NCI-H2196 (cell line): ENCODE results near the gene HSD11B2.
"Not testable (repeated sequence)": the region's sequence is repeated elsewhere in the genome, so short reads cannot be mapped to it uniquely, and the experiment has no call there.

ENCODE experiments used
- DNase-seq: peaks from one replicate; lab custom pipeline; 2025; ENCODE audit not compliant: unreplicated experiment; lab: John Stamatoyannopoulos, UW

HSD11B2 gene

DNA sequence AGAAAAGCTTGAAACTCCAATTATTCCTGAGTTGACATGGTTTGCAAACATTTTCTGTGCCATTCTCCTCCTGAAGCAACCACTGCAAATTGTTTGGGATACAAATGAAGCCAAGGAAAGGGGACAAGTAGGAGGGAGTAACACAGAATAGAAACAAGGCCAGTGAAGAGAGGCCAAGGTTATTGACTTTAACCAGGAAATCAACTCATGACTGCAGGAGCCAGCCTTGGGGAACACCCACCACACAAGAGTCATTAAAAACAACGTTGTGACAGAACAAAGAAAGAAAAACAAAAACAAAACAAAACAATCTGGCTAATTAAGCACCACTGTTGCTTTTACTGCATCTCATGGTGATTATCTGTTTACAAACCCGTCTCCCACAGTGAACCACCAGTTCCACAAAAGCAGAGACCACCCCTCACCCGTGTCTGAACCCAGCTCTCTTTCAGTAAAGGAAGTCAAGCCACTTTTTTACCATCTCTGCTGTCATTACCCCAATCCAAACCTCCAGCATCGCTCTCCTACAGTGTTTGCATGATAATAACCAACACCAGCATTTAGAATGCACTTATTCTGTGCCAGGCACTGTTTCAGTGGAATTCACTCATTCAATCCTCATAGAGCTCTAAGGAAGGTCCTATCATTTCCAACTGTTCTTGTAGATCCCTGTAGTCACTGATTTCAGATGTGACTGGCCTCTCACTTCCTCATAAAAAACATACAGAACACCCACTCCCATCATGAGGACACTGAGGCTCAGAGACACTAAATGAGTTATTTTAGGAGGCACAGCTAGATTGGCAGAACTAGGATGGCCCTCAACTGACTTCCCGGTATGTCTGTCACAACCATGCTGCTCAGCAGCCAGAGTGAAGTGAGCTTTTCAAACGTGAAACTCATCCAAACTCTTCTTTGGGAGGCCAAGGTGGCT, 16.7 kb upstream of the HSD11B2 start:
- DNase-seq: no peak

DNA sequence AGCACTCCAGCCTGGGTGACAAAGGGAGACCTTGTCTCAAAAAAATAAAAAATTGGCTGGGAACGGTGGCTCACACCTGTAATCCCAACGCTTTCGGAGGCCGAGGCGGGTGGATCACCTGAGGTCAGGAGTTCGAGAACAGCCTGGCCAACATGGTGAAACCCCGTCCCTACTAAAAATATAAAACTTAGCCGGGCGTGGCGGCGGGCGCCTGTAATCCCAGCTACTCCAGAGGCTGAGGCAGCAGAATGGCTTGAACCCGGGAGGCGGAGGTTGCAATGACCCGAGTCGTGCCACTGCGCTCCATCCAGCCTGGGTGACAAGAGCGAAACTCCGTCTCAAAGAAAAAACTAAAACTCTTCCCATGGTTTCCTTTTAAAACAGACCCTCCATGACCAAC, 15.5 kb upstream of the HSD11B2 start:
- not testable (repeated sequence) for DNase-seq

DNA sequence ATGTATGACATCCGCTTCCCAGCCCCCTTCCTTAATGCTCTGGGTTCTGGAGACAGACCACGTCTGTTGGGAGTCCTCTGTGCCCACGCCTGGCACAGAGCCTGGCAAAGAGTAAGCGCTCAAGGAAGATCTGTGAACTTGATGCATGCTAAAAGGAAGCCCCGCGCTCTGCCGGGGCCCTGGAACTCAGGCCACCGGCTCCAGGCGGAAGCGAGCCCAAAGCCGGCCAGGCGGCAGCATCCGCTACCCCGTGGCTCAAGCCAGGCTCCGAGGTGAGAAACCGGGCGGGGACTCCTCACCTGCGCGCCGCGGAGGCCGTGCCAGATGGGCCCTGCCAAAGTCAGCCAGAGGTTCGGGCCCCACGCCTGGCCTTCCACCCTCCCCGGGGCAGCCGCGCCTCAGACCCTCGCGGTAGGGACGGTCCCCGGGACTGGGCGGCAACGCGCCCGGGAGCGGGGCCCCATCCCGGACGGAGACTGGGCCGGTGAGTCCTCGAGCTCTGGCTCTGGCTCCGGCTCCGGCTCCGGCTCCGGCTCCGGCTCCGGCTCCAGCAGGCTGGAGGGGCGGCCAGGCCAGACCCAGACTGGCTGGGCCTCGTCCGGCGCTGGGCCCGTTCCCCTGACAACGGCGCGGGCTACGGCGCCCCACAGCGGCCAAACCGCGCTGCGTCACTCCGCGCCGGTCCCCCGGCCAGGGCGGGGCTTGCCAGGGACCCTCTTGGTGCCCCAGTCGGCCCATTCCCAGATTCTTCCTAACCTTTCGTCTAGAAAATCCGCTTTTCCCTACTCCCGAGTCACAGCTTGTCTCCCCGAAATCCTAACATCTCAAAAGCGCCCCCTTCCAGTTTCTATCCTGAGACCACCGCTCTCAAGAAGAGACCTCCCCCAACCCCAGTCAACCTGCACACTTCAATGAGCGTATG, 14.8 kb upstream of the HSD11B2 start, which contains the start of gene ZDHHC1:
ZDHHC1 (minus strand) TSS at position 606 of the 922 bp plus-strand sequence. CDS start 8,702 bp downstream, outside the sequence.
- DNase-seq: peak; percentile 49

DNA sequence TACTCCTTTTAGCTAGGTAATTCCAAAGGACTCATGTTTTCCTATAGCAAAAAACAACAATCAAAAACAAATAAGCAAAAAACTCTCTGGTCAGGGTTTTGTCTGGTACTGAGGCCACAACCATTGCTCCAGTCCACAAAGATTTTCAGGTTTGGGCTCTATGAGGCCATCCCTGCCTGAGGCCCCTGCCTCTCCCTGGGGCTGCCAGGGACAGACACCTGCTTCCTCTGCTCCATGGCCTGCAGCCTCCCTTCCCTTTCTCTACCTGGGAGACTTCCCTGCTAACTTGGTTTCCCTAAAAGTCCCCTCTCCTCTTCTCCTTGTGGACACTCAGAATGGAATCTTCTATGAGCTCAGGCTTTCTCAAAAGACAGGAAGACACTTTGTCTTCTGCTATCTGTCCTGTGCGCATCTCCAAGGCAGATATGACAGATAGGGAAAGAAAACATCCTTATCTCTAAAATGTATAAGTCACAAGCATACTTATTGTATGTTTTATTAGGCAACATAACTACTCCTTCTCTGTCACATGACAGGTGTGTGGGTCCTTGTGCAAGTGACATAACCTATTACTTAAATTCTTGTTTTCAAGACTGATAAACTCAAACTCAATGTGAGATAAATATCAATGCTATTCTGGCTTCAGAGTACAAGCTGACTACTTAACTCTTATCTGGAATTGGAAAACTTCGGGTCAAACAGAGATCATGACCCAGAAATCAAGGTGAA, 13.4 kb upstream of the HSD11B2 start:
- no peak for DNase-seq

DNA sequence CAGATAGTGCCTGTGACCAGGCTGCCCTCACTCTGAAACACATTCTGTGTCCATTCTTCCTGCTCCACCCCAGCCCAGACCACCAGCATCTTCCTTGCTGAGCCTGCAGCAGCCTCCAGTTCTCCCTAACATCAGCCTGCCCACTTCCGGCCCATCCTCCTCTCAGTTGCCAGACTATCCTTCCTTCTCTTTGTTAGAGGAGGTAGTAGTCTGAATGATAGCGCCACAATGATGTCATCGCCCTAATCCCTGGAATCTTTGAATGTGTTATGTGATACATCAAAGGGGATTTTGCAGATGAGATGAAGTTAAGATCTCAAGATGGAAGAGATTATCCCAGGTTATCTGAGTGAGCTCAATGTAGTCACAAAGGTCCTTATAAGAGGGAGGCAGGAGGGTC, 11.4 kb upstream of the HSD11B2 start:
- no peak for DNase-seq

DNA sequence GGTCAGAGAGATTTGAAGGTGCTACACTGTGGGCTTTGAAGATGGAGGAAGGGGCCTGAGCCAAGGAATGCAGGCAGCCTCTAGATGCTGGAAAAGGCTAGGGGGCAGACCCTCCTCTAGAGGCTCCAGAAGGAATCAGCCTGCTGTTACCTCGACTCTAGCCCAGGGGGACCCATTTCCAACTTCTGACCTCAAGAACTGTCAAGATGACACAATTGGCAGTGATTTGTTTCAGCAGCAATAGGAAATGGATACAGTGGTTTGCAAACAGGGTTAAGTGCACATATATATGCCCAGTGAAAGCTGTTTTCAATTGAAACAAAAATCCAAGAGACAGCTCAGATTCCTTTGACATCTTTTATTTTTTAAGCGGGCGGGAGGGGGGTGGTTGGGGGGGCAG, 11.0 kb upstream of the HSD11B2 start:
- no peak for DNase-seq

GRCh38 chr16:67421030-67421429, 9.9 kb upstream of the HSD11B2 start:
- no peak for DNase-seq

DNA sequence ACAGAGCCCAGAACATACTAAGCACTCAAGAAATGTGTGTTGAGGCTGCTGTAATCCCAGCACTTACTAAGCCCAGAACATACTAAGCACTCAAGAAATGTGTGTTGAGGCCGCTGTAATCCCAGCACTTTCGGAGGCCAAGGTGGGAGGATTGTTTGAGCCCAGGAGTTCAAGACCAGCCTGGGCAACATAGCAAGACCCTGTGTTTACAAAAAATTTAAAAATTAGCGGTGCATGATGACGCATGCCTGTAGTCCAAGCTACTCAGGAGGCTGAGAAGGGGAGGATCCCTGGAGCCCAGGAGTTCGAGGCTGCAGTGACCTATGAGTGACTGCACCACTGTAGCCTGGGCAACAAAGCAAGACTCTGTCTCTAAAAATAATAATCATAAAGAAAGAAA, 7.9 kb upstream of the HSD11B2 start:
- DNase-seq: no peak

GRCh38 chr16:67423611-67424260, 7.2 kb upstream of the HSD11B2 start:
- DNase-seq: no peak

GRCh38 chr16:67424261-67424615, 6.7 kb upstream of the HSD11B2 start:
- DNase-seq: no peak

- no peak for DNase-seq
Measured at GRCh38 chr16:67425061-67425460, 5.9 kb upstream of the HSD11B2 start.

DNA sequence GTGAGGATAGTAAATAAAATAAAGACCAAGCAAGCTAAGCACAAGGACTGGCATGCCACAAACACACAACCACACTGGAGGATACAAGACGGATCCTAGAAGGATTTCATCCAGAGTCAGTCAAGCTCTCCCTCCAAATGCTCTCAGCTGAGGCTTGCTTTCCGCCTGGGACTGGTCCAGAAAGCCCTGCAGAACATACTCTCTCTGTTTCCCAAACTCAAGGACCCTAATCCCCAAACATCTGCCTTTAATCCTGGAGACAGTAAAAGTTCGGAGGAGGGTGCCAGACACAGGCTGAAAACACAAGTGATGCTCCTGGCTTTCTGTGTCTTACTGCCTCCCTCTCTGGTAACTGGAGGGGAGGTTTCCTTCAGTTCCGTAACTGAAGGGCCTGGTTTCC, 5.3 kb upstream of the HSD11B2 start:
- no peak for DNase-seq

- no peak for DNase-seq
Measured at GRCh38 chr16:67426022-67426421, 4.9 kb upstream of the HSD11B2 start.

DNA sequence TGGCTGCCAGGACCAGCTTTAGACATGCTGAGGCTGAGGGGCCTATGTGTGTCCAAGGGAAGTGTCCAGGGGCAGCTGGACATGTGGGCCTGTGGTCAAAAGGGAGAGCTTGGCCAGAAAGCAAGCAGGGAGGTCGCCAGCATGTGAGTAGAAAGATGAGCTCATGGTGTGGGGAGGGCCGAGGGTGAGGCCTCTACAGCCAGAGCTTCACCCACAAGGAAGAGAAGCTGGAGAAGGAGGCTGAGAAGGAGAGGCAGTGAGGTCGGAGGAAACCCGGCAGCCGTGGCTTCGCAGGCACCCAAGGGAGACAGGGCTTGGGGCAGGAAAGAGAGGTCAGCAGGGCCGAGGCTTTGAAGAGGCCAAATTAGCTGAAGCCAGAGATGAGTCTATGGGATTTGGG, 4.0 kb upstream of the HSD11B2 start:
- DNase-seq: no peak

DNA sequence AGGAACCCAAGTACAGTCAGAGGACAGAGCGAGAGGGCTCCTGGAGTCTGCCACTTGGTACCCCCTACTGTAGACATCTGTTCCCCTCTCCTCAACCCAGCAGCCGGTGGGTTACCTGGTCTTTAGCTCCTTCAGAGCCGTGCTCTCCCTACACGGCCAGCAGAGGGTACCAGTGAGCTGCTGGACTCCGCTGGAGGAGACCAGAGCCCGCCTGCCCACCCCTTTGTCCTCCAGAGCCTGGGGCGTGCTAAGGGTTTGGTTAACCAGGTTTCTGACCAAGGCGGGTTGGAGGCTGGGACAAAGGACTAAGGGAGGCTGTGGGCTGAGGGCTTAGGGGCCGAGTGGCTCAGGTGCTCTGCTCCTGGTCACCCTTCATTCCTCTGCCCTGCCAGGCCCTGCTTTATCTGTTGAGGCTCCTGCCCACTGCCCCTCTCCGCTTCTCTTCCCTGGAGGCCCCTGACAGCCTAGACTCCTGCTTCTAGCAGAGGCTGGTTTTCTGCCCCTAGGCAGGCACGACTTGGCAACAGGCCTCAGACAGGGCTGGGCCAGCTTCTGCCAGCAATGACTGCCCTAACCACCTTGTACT, 2.7 kb upstream of the HSD11B2 start:
- peak; percentile 69 for DNase-seq

DNA sequence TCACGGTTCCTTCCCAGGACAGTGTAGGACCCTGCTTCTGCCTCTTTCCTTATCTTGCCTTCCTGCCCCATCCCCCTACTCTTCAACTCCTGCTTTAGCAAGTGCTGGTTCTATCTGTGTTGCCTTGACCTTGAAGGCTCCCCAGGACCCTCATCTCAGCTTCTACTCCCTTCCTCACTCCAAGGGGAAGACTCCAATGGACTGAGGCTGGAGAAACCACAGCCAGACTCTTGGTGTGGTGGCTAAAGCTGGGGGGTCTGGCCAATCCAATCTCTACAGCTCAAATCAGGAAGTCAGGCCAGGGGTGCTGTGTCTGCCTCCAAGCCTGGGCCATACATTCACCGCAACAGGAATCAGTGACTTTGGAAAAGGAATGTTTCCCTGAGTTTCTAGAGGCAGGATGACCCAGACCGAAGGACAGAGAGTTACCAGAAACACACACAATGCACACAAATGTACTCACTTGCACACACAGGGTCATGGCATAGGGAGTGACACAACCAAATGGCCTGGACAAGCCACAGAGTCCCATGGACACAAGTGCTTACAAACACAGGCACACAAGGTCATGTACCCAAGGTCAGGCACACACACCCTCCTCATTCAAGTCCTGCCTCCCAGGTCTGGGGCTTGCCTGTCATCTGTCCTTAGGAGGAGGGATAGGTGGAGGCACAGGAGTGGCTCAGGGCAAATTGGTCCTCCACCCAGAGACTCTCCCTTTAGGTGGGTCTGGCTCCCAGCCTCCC, 1.7 kb upstream of the HSD11B2 start:
- DNase-seq: no peak

- no peak for DNase-seq
Measured at GRCh38 chr16:67429799-67430503, 970 bp upstream of the HSD11B2 start.

DNA sequence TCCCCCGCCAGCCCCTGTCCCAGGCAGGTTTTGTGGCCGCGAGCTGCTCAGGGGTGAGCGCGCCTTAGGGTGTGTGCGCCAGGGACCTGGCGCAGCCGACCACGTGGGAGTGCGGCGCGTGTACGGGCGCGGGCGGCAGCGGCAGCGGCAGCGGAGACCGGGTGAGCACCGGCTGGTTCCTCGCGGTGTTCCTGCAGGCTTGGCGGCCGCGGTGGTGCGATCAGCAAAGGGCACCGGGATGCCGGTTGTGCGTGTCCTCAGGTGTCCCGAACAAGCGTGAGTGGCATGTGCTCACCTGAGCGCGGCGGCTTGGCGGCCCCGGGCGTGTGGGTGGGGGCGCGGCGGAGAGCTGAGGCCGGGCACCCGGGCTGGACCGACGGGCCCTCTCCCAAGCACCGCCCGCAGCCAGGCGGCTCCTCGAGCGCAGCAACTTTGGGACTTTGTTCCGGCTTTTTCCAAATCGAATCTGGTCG, 381 bp upstream of the HSD11B2 start:
- no peak for DNase-seq
